RPMI8226 (cell line): Measurements from ENCODE around the gene GLE1.

Source experiments
- DNase-seq: peaks from one replicate; pipeline ENCODE4 v3.0.0-alpha.2; 2015

The GLE1 gene, protein sequence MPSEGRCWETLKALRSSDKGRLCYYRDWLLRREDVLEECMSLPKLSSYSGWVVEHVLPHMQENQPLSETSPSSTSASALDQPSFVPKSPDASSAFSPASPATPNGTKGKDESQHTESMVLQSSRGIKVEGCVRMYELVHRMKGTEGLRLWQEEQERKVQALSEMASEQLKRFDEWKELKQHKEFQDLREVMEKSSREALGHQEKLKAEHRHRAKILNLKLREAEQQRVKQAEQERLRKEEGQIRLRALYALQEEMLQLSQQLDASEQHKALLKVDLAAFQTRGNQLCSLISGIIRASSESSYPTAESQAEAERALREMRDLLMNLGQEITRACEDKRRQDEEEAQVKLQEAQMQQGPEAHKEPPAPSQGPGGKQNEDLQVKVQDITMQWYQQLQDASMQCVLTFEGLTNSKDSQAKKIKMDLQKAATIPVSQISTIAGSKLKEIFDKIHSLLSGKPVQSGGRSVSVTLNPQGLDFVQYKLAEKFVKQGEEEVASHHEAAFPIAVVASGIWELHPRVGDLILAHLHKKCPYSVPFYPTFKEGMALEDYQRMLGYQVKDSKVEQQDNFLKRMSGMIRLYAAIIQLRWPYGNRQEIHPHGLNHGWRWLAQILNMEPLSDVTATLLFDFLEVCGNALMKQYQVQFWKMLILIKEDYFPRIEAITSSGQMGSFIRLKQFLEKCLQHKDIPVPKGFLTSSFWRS

DNA sequence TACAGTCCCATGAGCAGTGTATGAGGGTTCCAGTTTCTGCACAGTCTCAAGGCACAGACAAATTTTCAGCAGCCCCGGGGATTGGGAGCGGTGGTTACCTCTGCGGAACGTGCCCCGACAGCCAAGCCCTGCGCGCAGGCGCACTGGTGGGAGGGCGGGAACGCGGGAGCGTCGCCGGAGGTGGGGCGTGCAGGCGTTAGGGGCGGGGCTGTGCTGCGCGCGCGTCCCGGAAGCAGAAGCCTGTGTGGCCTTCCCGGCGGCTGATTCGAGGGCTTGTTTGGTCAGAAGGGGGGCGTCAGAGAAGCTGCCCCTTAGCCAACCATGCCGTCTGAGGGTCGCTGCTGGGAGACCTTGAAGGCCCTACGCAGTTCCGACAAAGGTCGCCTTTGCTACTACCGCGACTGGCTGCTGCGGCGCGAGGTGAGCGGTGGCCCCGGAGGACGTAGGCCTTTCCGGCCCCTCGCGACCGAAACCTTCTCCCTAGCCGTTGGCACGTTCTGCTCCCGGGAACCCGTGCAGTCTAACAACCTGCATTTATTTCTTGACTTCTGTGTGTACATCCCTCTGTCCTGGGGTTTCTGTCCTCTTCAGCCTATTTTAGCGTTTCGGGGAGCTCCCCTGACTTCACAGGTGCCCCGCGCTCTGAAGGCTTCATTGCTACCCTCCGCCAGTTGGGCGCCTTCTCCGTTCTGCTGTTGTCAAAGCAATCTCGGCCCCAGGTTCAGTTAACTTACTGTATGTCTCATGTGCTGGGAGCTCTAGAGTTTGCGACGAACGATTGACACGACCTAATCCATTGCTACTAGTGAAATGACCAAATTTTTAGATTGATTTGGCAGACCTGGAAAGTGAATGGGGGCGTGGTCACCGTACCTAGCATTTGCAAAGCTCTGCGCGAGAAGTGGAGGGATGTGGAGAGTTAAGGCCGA is at the start of gene GLE1:
Gene GLE1 (plus strand): TSS at position 235 of the 929 bp plus-strand sequence. CDS start 87 bp downstream, at position 322.
- DNase-seq: peak; percentile 98

DNA sequence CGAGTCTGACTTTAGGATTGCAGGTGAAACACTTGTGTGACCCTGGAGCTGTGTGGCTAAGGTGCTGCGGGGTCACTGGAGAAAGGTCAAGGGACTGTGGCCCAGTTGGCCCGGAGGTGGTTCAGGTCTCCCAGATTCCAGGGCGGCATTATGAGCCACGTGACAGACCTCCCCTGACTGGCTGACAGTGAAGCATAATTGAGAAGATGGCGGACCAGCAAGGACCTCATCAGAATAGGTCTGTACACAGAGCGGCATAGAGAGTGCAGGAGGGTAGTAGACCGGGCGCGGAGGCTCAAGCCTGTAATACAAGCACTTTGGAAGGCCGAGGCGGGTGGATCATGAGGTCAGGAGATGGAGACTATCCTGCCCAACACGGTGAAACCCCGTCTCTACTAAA is 49.5 kb upstream of the GLE1 start:
- DNase-seq: no peak

DNA sequence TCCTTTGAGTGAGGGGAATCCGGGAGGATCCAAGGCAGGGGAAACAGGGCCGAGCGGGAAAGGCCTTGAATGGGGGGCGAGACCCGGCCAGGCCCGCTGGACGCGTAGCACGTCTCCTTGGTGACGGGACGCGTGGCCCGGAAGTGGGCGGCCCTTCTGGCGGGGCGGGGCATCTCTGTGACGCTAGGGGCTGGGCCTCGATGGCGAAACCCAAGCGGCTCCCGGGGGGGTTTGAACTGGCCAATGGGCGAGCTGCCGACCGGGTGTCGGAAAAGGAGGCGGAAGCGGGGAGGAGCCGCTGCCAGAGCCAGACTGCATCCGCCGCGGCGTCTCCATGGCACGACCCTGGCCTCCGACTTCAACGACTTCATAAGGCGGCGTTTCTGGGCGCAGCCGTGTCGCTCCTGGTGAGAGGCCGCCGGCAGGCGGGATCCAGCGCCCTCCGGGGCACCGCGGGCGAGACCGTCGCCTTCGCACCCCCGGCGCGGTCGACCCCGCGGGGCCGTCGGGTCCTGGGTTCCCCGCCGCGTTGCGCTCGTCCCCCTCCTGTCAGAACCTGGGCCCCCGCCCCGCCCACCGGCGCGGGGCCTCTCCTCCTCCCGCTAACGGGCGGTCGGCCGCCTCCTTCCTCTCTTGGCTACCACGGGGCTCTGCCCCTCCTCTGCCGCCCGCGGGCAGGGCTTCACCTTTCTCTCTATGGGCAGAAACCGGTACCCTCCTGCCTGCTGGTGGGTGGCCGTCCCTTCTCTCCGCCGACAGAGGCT is 48.5 kb upstream of the GLE1 start, which contains the start of gene ODF2:
Gene ODF2 (plus strand): TSS at position 158 of the 764 bp plus-strand sequence. CDS start 86 bp downstream, at position 244.
- peak; percentile 99 for DNase-seq

DNA sequence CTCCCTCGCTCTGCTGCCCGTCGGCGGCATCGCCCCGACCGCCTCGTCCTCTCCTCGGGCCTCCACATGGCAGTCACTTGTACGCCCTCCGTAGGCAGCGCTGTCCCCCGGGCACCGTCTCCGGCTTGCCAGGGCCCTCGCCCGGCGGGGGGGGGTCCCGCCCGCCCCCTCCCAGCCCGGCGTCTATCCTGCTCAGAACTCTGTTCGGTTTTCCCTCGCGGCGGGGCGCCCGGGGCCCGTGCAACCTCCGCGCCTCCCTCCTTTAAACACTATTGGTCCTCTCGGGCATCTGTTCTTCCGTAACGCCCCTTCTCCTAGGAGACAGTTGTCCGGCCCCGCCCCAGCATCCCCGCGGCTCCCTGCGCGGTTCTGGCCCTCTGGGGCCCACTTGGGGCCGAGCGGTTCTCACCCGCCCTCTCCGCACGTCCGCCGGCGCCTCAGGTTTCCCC is 47.9 kb upstream of the GLE1 start:
- peak; percentile 82 for DNase-seq

DNA sequence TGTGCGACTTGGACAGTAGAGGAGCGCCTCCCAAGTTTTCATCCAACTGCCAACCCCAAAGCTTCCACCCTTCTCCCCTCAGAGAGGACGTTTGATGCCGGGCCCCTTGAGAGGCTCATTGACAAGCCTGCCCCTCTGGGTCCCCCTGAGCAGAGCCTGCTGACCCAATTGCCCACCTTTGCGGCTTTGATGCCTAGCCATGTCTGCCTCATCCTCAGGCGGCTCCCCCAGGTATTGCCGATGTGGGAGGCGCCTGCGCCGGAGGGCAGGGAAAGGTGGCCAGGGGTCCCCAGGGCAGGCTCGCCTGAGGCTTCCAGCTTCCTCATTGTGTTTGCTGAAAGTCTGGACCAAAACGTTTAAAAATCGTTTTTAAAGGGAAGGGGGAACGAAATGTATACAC is 47.3 kb upstream of the GLE1 start:
- no peak for DNase-seq

DNA sequence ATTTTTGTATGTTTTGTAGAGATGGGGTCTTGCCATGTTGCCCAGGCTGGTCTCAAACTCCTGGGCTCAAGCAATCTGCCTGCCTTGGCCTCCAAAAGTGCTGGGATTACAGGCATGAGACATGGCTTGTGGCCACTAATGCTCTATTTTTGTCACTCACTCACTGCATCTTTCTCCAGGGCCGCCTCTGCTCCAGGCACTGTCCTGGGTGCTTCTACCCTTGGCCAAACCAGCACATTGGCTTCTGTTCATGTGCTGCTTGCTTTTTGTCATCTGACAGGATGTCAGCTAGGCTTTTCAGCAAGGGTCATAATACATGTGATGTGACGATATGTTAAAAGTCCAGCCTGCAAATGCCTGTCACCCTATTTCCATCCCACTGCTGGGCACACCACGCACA is 45.5 kb upstream of the GLE1 start:
- DNase-seq: no peak

DNA sequence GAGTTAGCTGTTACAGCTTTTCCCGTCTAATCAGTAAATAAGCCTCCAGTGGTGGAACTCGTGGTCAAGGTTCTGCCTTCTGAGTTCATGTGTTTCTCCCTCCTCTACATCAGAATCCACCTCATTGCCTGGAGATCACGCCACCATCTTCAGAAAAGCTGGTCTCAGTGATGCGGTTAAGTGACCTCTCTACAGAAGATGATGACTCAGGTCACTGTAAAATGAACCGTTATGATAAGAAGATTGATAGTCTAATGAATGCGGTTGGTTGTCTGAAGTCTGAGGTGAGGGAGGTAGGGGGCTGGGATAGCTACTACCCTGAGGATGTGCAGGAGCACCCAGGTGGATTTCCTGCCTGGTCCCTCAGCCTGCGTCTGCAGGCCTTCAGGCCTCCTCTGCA is 35.4 kb upstream of the GLE1 start:
- DNase-seq: no peak

DNA sequence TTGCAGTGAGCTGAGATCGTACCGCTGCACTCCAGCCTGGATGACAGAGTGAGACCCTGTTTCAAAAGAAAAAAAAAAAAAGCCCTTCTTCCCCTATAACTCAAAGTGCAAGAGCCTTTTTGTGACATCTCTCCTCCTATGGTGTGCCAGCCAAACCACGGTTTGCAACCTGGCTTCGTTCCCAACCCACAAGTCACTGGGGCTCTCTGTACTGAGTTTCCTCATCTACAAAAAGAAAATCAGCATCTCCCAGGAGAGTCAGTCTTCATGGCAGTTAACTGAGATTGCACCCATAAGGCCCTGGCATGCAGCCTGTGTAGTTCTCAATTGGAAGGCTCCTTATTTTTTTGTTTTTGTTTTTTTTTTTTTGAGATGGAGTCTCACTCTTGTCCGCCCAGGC is 34.0 kb upstream of the GLE1 start:
- DNase-seq: peak; percentile 50

DNA sequence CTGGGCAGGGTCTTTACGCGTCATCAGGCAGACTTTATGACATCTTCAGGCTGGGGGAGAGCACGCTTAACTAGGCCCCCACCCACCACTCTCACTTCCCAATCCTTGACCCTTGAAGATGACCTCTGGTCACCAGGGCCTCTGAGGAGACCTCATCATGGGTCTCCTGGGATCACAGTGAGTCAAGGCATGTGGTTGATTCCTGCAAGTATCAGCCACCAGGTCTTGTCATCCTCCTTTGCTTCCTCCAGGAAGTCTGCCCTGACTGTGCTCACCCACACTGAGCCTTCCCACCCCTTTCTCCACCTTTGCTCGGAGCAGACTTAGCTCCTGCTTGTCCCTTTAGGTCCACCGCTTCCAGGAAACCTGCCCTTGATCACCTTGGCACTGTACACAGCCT is 31.4 kb upstream of the GLE1 start:
- no peak for DNase-seq

DNA sequence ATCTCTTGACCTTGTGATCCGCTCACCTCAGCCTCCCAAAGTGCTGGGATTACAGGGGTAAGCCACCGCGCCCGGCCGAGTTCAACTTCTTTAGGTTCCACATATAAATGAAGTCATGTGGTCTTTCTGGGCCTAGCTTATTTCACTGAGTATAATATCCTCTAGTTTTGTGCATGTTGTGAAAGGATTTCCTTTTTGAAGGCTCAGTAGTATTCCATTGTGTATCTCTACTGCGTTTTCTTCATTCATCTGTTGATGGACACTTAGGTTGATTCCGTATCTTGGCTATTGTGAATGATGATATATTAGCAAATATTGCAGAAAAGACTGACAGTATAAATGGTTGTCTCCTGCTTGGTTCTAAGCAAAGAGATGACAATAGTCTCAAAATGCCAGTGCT is 28.7 kb upstream of the GLE1 start:
- no peak for DNase-seq

DNA sequence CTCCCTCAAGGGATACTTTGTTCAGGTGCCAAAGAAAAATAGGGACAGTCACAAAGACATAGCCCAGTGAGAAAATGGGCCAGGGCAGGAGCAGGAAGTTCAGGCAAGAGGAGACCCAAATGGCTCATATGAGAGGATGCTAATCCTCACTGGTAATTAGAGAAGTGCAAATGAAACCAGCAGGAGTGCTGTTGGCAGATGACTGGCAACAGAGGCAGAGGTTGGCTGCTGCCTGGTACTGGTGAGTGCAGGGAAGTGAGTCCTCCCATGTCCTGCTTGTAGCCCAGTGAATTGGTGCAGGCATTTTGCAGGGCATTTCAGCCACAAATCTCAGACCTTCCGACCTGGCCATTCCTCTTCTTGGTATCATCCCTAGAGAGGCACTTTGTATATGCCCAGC is 25.3 kb upstream of the GLE1 start:
- no peak for DNase-seq

DNA sequence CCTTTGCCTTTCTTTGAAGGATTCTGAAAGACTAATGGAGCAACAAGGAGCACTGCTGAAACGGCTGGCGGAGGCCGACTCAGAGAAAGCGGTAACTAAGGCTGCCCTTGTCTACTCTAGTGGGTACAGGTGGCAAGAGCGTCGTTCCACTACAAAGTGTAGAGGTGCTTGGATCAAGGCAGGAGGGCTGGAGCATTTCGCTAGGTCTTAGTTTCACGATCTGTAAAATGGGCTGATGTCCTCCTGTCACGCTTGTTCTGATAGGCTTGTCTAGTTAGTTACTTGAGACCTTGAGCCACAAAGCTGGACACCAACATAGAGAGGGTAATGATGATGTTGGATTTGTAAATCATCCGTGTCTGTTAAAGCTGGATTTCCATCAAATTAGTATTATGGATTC is 23.0 kb upstream of the GLE1 start:
- DNase-seq: no peak

DNA sequence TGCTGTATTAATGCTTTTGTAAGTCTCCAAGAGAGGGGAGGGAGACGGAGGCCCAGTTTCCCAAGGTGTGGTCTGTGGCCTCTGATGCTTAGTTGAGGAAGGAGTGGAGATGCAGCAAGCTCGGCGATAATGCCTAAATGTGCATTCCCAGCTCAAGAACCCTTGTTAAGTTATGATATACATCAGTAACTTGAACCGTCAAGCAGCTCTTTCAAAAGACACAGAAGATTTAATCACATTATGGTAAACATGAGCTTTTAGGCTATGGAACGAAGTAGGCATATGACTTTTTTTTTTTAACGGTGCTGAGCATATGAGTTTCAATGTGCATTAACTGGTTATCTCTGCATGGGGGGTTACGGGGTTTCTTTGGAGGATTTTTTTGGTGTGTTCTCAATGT is 22.3 kb upstream of the GLE1 start:
- no peak for DNase-seq

DNA sequence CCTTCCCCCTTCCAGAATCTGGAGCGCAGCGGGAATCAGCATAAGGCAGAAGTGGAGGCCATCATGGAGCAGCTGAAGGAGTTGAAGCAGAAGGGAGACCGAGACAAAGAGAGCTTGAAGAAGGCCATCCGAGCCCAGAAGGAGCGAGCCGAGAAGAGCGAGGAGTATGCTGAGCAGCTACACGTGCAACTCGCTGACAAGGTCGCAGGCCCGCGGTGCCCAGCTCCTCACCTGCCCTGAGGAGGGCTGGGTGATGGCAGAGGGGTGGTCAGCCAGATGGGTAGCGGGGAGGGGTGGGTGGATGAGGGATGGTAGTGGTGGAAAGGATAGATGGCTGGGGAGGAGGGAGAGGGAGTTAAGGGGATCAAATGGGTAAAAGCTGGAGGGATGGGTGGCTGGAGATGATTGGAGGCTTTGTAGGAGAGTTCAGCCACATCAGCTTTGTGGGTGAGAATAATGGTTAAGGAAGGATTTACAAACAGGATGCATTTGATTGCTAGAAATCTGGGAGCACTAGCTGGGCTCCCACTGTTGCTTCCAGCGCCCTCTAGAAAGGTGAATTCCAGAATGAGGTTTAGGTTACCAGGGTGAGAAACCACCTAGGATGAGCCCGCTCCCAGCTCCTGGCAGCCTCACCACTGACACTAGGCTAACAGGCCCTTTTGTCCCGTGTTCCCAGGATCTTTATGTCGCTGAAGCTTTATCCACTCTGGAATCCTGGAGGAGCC is 19.7 kb upstream of the GLE1 start:
- no peak for DNase-seq

DNA sequence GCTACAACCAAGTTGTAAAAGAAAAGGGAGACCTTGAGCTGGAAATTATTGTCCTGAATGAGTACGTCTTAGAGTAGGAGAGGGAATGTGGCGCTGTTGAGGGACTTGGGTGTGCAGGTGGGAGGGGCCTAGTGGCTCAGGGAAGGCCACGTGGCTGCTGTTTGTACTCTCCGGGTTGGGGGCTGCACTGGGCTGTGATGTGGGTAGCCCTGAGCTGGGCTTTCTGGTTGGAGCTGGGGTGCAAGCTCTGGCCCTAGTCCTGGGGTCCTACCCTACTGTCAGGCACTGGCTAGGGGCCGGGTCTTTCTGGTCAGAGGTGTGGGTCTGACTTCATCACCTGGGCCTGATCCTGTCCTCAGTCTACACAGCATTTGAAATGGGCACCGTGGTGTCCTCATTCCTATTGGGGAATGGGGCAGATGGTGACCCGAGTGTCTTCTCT is 19.1 kb upstream of the GLE1 start:
- DNase-seq: no peak

DNA sequence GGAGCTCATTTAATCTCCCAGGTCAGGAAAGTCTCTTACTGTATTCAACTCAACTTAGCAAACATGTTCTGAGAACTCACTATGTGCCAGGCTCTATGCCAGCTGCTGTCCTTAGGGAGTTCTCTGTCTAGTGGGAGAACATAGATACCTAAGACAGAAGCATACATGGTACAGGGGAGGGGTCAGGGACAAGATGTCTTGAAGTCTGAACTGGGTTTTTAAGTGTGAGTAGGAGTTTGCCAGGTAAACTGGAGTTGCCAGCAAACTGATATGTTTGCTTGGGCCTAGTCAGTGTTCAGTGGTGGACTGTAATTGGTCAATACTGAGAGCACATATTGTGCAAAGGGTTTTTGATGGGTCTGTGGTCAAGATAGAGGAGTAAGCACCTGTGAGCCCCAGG is 18.3 kb upstream of the GLE1 start:
- DNase-seq: no peak

DNA sequence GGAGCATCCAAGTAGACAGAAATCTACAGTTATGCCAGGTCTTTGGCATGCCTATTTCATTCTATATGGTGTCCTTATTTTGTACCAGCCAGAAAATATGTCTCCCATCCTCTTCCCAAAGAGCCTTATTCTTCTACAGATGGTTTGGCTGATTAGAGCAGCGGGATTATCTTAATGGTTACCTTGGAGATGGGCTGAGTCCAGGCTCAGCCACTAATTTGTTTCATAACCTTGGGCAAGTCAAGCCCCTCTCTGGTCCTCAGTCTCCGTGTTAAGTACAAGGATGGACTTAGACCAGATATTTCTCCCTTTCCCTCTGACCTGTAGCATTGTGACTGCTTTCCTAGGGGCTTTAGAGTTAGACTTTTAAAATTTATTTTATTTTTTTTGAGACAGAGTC is 11.1 kb upstream of the GLE1 start:
- no peak for DNase-seq

DNA sequence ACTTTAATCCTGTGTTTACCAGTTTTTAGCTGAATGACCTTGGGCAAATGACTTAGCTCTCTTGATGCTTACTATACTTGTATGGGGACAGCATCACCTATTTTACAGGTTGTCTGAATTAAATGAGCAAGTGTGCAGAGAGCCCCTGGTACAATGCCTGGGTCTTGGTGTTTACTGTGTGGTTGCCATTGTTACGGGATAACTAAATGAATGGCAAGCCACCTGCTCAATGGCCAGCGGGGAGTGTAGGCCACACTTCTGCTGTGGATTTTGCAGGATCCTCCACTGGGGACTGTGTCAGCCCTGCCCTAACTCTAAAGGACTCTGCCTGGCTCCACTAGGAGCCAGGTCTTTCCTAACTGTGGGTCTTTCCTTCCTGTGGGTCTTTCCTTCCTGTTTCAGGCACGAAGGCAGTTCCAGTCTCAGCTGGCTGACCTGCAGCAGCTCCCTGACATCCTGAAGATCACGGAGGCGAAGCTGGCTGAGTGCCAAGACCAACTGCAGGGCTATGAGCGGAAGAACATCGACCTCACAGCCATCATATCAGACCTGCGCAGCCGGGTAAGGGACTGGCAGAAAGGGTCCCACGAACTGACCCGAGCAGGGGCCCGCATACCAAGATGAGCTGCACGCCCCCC is 10.3 kb upstream of the GLE1 start:
- no peak for DNase-seq

DNA sequence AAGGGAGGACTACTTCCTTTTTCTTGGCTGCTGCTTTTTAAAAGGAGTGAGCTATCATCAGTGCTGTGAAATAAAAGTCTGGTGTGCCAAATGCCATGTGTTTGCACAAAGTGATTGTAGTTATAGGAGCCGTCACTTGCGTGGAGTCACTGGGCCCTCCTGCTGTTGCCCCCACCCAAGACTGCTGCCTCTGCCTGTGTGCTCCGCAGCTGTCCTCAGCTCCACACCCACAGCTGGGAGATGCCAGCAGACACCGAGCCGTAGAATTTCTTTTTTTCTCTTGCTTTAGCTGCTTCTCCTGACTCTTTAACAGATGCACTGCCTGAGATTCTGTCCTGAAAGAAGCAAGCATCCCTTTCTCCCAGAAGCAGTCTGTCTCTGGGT is 9.8 kb upstream of the GLE1 start:
- DNase-seq: no peak

DNA sequence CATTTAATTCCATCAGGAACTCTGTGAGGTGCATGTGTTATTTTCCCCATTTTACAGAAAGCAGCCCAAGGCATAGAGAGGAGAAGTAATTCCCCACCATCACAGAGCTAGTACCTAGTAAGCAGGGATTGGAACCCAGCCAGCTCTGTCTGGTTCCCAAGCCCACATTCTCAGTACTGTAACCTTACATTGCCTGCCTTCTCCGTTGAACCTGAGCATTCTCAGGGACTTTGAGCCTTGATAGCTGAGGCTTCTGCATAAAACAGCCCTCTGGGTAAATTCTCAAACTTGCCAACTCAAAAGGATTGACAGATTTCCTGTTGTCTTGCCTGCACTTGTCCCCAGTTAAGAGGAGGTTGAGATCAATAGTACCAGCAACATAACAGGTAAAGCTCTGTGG is 9.2 kb upstream of the GLE1 start:
- no peak for DNase-seq

DNA sequence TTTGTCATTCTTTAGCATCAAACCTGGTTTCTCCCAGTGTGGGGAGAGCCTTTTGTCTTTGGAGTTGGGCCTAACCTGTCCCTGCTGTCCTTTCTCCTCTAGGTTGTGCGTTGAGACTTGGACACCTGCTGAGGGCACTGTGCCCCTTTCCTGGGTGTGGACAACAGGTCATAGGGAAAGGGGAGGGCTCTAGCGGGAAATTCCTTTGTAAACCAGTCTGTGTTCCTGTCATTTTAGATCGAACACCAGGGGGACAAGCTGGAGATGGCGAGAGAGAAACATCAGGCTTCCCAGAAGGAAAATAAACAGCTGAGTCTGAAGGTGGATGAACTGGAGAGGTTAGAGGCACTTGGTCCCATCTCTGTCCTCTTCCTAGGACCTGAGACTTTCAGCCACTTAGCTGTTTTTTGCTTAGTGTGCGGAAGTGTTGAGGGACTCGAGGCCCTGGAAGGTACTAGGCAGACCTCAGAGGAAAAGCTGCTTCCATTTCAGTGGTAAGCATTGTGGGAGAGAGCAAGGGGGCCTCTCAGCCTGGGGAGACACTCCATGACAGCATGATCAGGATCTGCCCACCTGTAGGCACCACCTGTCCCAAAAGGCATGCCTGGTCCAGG is 8.6 kb upstream of the GLE1 start:
- DNase-seq: no peak
